ENCODE measurements around the gene TNFRSF25. TPM values are rescaled to one million over a fixed set of nuclear protein-coding genes. Genes with fewer than 3 reads are reported as not detected.
A peak's percentile ranks its signal among the peaks of the same experiment; 100 is the strongest.
"Not testable (repeated sequence)": the region's sequence is repeated elsewhere in the genome, so short reads cannot be mapped to it uniquely, and the experiment has no call there.

The TNFRSF25 gene
- total RNA-seq, 1 donor from 2014 or later: 2.1 TPM

DNA sequence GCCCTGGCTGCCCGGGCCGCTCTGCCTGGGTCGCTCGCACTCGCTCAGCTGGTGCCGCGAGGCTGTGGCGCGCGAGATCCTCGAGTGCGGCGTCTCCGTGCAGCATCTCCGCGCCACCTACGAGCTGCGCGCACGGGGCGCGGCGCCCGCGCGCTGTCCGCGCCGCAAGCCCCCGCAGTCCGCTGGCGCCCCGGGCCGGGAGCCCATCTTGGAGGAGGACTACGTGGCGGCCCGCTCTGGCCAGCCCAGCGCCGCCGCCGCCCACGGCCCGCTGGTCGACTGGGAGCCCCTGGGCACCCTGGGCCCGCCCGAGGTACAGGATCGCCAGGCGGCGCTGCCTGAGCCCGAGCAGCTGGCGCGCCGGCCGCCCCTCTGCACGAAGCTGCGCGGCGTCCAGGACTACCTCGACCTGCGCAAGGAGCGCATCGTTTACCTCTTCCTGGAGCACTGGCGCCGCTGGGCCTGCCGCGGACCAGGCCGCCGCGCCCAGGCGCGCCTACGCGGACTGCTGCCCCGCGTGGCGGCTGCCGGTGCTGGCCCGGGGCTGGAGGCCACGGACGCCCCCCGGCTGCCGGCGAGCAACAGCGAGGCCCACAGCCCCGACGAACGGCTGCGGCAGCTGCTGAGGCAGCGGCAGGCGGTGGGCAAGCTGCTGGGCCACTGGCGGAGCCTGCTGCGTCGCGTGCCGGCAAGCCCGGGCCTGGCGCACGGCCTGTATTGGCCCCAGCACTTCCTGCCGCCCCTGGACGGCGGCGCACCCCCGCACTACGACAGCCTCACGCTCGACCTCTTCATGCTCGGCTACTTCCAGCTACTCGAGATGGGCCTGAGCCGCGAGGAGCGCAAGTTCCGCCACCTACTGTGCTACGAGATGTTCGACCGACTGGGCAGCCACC is 10.9 kb downstream of the TNFRSF25 start:
- DNase-seq (ENCODE audit: low spot score) (no peak), ATAC-seq (no peak)

DNA sequence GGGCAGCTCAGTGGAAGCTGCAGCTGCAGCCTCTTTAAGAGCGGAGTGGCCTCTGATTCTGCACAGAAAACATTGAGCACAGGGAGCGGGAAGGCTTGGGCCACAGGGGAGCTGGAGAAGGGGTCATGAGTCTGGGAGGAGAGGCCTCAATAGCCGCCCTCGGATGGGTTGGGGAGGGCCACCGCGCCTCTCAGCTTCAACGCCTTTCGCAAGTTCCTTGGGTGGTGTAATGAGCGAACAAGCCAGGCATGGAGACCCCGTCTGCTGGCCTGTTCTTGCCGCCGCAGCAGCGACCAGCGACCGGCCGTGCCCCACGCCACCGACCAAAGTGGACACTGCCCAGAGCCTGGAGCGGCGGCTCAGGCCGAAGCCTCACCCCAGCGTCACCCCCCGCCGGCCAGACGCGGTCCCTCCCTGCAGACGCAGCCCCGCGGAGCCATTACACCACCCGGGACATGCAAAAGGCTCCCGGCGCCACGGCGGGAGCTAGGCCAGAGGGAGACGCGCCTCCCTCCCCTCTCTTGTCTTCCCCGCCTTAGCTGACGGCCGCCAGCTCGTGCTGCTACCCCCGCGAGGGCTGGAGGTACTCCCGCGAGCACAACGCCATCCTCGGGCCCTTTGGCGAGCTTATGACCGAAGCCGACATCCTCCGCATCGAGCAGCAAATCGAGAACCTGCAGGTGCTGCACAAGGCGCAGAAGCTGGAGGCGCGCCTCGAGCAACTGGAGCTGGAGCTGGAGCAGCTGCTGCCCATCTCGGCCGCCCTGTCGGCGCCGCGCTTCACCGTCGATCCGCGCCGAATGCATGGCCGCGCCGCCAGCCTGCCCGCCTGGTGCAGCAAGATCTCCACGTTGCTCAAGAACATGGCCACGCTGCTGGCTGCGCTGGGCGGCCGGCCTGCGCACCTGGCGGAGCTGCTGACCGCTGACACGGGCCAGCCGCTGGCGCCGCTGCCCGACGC is 11.8 kb downstream of the TNFRSF25 start:
- not testable (repeated sequence) for ATAC-seq; DNase-seq (ENCODE audit: low spot score)

- peak; percentile 96 for DNase-seq (ENCODE audit: low spot score)
- peak; percentile 58 for ATAC-seq
Observed at GRCh38 chr1:6450943-6451373, 15.0 kb downstream of the TNFRSF25 start.

GRCh38 chr1:6450486-6450885 is 15.5 kb downstream of the TNFRSF25 start:
- not testable (repeated sequence) for DNase-seq (ENCODE audit: low spot score); ATAC-seq

DNA sequence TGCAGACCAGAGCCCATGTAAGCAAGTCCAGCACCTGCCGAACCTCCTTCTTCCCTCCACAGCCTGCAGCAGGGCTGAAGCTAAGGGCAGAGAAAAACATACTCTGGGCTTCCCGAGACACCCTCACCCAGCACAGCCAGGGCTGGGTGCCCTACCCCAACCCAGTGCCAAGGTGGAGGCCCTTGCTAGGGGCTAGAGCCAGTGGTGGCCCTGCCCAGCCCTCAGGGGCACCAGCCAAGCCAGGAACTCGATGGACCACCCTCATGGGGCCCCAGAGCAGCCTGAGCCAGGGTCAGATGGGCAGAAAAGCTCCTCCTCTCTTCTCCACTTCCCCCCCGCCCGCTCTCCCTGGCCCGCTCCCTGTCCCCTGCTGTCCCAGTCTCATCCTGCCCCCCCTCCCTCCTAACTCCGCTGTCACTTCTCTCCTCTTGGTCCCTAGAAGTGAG is 15.9 kb downstream of the TNFRSF25 start:
- DNase-seq (ENCODE audit: low spot score): no peak
- ATAC-seq: peak; percentile 4

- peak; percentile 91 for DNase-seq (ENCODE audit: low spot score)
- peak; percentile 42 for ATAC-seq
Observed at GRCh38 chr1:6448749-6449631, 17.0 kb downstream of the TNFRSF25 start.

GRCh38 chr1:6447818-6448748 is 17.9 kb downstream of the TNFRSF25 start:
- peak; percentile 88 for DNase-seq (ENCODE audit: low spot score)

DNA sequence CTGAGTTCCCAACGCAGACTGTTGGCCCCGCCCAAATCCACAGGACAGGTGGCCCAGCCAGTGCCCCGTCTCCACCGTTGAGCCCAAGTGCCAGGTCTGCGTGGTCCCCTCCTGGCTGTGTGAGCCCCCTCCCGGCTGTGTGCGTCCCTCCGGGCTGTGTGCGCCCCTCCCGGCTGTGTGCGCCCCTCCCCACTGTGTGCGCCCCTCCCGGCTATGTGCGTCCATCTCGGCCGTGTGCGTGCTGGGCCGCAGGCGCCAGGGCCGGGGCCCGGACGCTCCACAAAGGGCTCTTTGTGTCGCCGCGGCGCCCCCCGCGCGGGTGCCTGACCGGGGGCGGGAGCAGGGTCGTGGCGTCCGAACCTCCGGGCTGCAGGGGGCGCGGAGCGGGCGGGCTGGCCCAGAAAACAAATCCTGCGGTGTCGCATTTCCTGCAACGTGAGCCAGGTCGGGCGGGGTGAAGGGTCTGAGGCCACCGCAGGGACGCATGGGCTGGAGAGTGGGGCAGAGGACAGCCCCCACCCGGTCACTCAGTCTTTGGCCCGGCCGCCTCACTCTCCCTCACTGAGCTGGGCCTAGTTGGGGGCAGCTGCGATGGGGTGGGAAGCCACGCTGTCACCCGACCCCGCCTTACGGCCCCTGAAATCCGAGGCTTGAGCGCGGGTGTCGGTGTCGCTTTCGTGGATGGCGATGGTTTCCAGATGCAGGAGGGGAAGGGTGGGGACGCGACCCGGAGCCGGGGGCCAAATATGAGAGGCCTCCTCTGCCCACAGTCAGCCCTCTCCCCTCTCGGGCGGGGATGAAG is 18.8 kb downstream of the TNFRSF25 start:
- ATAC-seq (no peak), DNase-seq (ENCODE audit: low spot score) (no peak)

More at GRCh38 chr1:6447818-6448748, 17.9 kb downstream of the TNFRSF25 start:
- peak; percentile 43 for ATAC-seq

GRCh38 chr1:6446665-6447015 is 19.3 kb downstream of the TNFRSF25 start:
- DNase-seq (ENCODE audit: low spot score): no peak
- peak; percentile 0 for ATAC-seq

- ATAC-seq (peak; percentile 50), DNase-seq (ENCODE audit: low spot score) (peak; percentile 95)
Observed at GRCh38 chr1:6445929-6446328, 20.0 kb downstream of the TNFRSF25 start.

- DNase-seq (ENCODE audit: low spot score) (peak; percentile 87), ATAC-seq (peak; percentile 47)
Observed at GRCh38 chr1:6445062-6445763, 20.8 kb downstream of the TNFRSF25 start.

- DNase-seq (ENCODE audit: low spot score): no peak
Observed at GRCh38 chr1:6444377-6444776, 21.6 kb downstream of the TNFRSF25 start.

DNA sequence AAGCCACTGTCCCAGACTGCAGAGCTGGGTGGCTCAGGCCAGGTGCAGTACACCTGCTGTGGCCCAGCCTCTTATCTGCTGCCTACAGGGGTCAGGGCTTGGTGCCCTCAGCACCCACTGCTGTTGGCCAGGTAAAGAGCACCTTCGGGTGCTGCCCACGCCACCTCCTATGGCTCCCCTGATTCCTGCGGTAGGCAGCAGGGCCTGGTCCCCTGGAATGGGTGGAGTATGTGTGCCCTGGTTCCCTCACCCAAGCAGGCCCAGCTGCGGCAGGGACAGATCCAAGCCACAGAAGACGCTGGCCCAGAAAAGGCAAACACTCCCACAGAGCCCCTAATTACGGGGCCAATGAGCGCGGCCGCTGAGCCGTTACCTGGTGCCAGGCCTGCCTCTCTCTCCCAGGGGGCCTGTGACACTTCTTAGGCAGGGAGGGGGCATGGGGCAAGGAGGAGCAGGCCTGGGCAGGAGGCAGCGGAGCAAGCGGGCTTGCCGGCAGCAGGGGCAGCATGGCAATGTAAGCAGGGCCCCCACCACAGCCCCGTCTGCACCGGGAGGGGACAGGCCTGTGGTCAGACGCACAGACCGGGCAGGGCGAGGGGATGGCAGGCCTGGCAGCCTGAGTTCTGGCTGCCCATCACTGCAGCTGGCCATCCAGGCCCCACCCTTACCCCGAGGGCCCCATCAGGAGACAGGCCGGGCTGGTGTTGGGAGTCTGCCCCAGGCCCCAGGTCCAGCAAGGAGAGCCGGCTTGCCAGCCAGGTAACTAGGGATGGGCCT is 22.4 kb downstream of the TNFRSF25 start:
- DNase-seq (ENCODE audit: low spot score) (no peak), ATAC-seq (no peak)

More at GRCh38 chr1:6444377-6444776, 21.6 kb downstream of the TNFRSF25 start:
- ATAC-seq: no peak

GRCh38 chr1:6441586-6441985 is 24.4 kb downstream of the TNFRSF25 start:
- ATAC-seq (no peak), DNase-seq (ENCODE audit: low spot score) (no peak)

- peak; percentile 73 for ATAC-seq
- DNase-seq (ENCODE audit: low spot score): peak; percentile 76
Observed at GRCh38 chr1:6440198-6441126, 25.5 kb downstream of the TNFRSF25 start.

DNA sequence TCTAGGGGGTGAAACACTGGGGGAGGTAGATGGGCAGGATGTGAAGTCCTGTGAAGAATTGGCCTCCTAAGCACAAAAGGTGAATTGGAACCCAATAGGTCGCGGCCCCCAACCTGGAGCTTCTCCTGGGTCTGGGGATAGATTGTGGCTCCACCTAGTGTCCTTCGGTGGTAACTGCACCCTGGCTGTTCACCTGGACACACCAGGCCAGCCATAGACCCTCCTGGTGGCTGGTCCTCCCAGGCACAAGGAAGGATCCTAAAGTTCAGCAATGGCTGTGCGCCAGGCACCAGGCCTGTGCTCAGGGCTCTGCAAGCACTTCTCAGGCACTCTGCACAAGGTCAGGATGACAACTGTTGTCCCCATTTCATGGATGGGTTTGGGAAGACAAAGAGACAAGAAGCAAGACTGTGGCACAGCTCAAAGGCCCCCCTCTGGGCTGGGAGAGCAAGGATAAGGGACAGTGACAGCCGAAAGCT is 27.9 kb downstream of the TNFRSF25 start:
- no peak for DNase-seq (ENCODE audit: low spot score)

More for the DNA sequence above, 27.9 kb downstream of the TNFRSF25 start:
- peak; percentile 75 for ATAC-seq
